HEK293 (cell line): ENCODE measurements around the gene AQP6.

ENCODE experiments used
- EGR2 ChIP-seq: fragments of 450-650 bp; formaldehyde crosslinking; IDR thresholded peaks from 2 replicates; pipeline ENCODE4 v1.5.1; 2016; ENCODE audit warnings: low read depth, missing biosample characterization, missing genetic modification characterization
- GFI1B ChIP-seq: fragments of 450-650 bp; formaldehyde crosslinking; IDR thresholded peaks from 2 replicates; pipeline ENCODE4 v1.5.1; 2016; ENCODE audit warnings: missing biosample characterization, missing genetic modification characterization
- GLIS1 ChIP-seq: fragments of 450-650 bp; formaldehyde crosslinking; IDR thresholded peaks from 2 replicates; pipeline ENCODE4 v1.5.1; 2016; ENCODE audit warnings: missing biosample characterization, missing genetic modification characterization
- HOXA7 ChIP-seq: sonication (generic); formaldehyde crosslinking; IDR thresholded peaks from 2 replicates; pipeline ENCODE4 v1.8.1; 2022; ENCODE audit warnings: missing genetic modification reagents, borderline replicate concordance
- OVOL3 ChIP-seq: fragments of 450-650 bp; formaldehyde crosslinking; IDR thresholded peaks from 2 replicates; pipeline ENCODE4 v1.5.1; 2016; ENCODE audit warnings: missing biosample characterization, missing genetic modification characterization
- PBX3 ChIP-seq: sonication (generic); formaldehyde crosslinking; IDR thresholded peaks from 2 replicates; pipeline ENCODE4 v1.8.1; 2022; ENCODE audit warnings: mild to moderate bottlenecking, moderate library complexity, missing genetic modification reagents
- SCRT2 ChIP-seq: fragments of 450-650 bp; formaldehyde crosslinking; IDR thresholded peaks from 2 replicates; pipeline ENCODE4 v1.5.1; 2016; ENCODE audit warnings: missing biosample characterization, missing genetic modification characterization
- SETDB1 ChIP-seq: IDR thresholded peaks from one replicate; pipeline ENCODE4 v1.6.1; 2017; ENCODE audit warnings: mild to moderate bottlenecking, low read length, moderate library complexity, mixed read lengths; ENCODE audit not compliant: insufficient read length
- SP2 ChIP-seq: fragments of 450-650 bp; formaldehyde crosslinking; IDR thresholded peaks from 2 replicates; pipeline ENCODE4 v1.5.1; 2016; ENCODE audit warnings: missing biosample characterization, missing genetic modification characterization
- TRIM28 ChIP-seq: IDR thresholded peaks from 2 replicates; pipeline ENCODE4 v1.6.1; 2011; ENCODE audit warnings: low read length, control low read depth, borderline replicate concordance
- ZBTB17 ChIP-seq: fragments of 450-650 bp; formaldehyde crosslinking; IDR thresholded peaks from 2 replicates; pipeline ENCODE4 v1.5.1; 2016; ENCODE audit warnings: missing biosample characterization, missing genetic modification characterization
- ZBTB20 ChIP-seq: fragments of 450-650 bp; formaldehyde crosslinking; IDR thresholded peaks from 2 replicates; pipeline ENCODE4 v1.5.1; 2016; ENCODE audit warnings: missing biosample characterization, missing genetic modification characterization
- ZFHX2 ChIP-seq: fragments of 450-650 bp; formaldehyde crosslinking; conservative IDR thresholded peaks from 2 replicates; pipeline ENCODE4 v1.5.1; 2016; ENCODE audit warnings: missing biosample characterization, missing genetic modification characterization
- ZNF112 ChIP-seq: fragments of 450-650 bp; formaldehyde crosslinking; IDR thresholded peaks from 2 replicates; pipeline ENCODE4 v1.5.0; 2017; ENCODE audit warnings: missing biosample characterization, missing genetic modification characterization
- ZNF114 ChIP-seq: fragments of 450-650 bp; formaldehyde crosslinking; IDR thresholded peaks from 2 replicates; pipeline ENCODE4 v1.5.0; 2017; ENCODE audit warnings: missing biosample characterization, missing genetic modification characterization
- ZNF214 ChIP-seq: fragments of 450-650 bp; formaldehyde crosslinking; IDR thresholded peaks from 2 replicates; pipeline ENCODE4 v1.5.1; 2017; ENCODE audit warnings: missing biosample characterization, mild to moderate bottlenecking, missing genetic modification characterization, borderline replicate concordance
- ZNF221 ChIP-seq: fragments of 450-650 bp; formaldehyde crosslinking; IDR thresholded peaks from 2 replicates; pipeline ENCODE4 v1.5.1; 2017; ENCODE audit warnings: missing biosample characterization, missing genetic modification characterization, borderline replicate concordance
- ZNF223 ChIP-seq: fragments of 450-650 bp; formaldehyde crosslinking; IDR thresholded peaks from 2 replicates; pipeline ENCODE4 v1.5.1; 2016; ENCODE audit warnings: missing biosample characterization, missing genetic modification characterization
- ZNF335 ChIP-seq: fragments of 450-650 bp; formaldehyde crosslinking; conservative IDR thresholded peaks from 2 replicates; pipeline ENCODE4 v1.5.1; 2016; ENCODE audit warnings: missing biosample characterization, missing genetic modification characterization
- ZNF341 ChIP-seq: fragments of 450-650 bp; formaldehyde crosslinking; IDR thresholded peaks from 2 replicates; pipeline ENCODE4; 2016; ENCODE audit warnings: low read depth, missing biosample characterization, missing genetic modification characterization
- ZNF398 ChIP-seq: fragments of 450-650 bp; formaldehyde crosslinking; IDR thresholded peaks from 2 replicates; pipeline ENCODE4 v1.5.1; 2017; ENCODE audit warnings: missing biosample characterization, missing genetic modification characterization
- ZNF416 ChIP-seq: fragments of 450-650 bp; formaldehyde crosslinking; IDR thresholded peaks from 2 replicates; pipeline ENCODE4 v1.5.1; 2016; ENCODE audit warnings: missing biosample characterization, missing genetic modification characterization
- ZNF423 ChIP-seq: fragments of 450-650 bp; formaldehyde crosslinking; IDR thresholded peaks from 2 replicates; pipeline ENCODE4 v1.5.1; 2016; ENCODE audit warnings: missing biosample characterization, missing genetic modification characterization
- ZNF510 ChIP-seq: fragments of 450-650 bp; formaldehyde crosslinking; IDR thresholded peaks from 2 replicates; pipeline ENCODE4 v1.5.1; 2018; ENCODE audit warnings: mild to moderate bottlenecking, missing genetic modification characterization, missing biosample characterization; ENCODE audit not compliant: insufficient replicate concordance
- ZNF521 ChIP-seq: fragments of 450-650 bp; formaldehyde crosslinking; IDR thresholded peaks from 2 replicates; pipeline ENCODE4 v1.5.1; 2017; ENCODE audit warnings: missing biosample characterization, mild to moderate bottlenecking, missing genetic modification characterization
- ZNF571 ChIP-seq: fragments of 450-650 bp; formaldehyde crosslinking; IDR thresholded peaks from 2 replicates; pipeline ENCODE4 v1.5.0; 2017; ENCODE audit warnings: missing biosample characterization, missing genetic modification characterization
- ZNF580 ChIP-seq: fragments of 450-650 bp; formaldehyde crosslinking; IDR thresholded peaks from 2 replicates; pipeline ENCODE4 v1.5.1; 2016; ENCODE audit warnings: missing biosample characterization, missing genetic modification characterization
- ZNF626 ChIP-seq: fragments of 450-650 bp; sonication (Bioruptor Pico); formaldehyde crosslinking; IDR thresholded peaks from 2 replicates; pipeline ENCODE4 v1.5.1; 2018; ENCODE audit warnings: missing biosample characterization, missing genetic modification characterization, inconsistent platforms
- ZNF645 ChIP-seq: fragments of 450-650 bp; formaldehyde crosslinking; IDR thresholded peaks from 2 replicates; pipeline ENCODE4; 2016; ENCODE audit warnings: missing biosample characterization, missing genetic modification characterization
- ZNF776 ChIP-seq: fragments of 450-650 bp; formaldehyde crosslinking; IDR thresholded peaks from 2 replicates; pipeline ENCODE4 v1.5.0; 2017; ENCODE audit warnings: missing biosample characterization, missing genetic modification characterization, borderline replicate concordance
- TF ChIP-seq, protein P1 (sequence below): fragments of 450-650 bp; formaldehyde crosslinking; IDR thresholded peaks from 2 replicates; pipeline ENCODE4 v1.5.1; 2016; ENCODE audit warnings: missing biosample characterization, missing genetic modification characterization

Gene AQP6

GRCh38 chr12:49959685-49960473 is 12.9 kb upstream of the AQP6 start (continued):
- TF ChIP-seq ZNF510 (tag by site-specific recombination): no peak
- TF ChIP-seq GFI1B (tag by site-specific recombination): no peak
- peak; percentile 59 for TF ChIP-seq ZNF398 (tag by site-specific recombination)
- no peak for TF ChIP-seq ZNF580 (tag by site-specific recombination)
- TF ChIP-seq GLIS1: peak; percentile 42
- no peak for TF ChIP-seq ZNF626
- TF ChIP-seq EGR2 (tag by site-specific recombination): peak; percentile 96
- no peak for TF ChIP-seq ZNF645 (tag by site-specific recombination)
- TF ChIP-seq ZNF335 (tag by site-specific recombination): peak; percentile 46; the same call in 1 of the 2 replicates
- TF ChIP-seq SP2 (tag by site-specific recombination): no peak
- TF ChIP-seq SCRT2 (tag by site-specific recombination): no peak
- no peak for TF ChIP-seq ZNF223
- TF ChIP-seq ZNF214 (tag by site-specific recombination): no peak
- TF ChIP-seq SETDB1: no peak
- TF ChIP-seq ZNF114 (tag by site-specific recombination): no peak
- no peak for TF ChIP-seq ZNF112 (tag by site-specific recombination)
- no peak for TF ChIP-seq ZBTB20 (tag by site-specific recombination)
- TF ChIP-seq ZNF221: no peak
- 0 out of 2 replicates have a peak, but pooled peaks have one; percentile 38 for TF ChIP-seq ZBTB17 (tag by site-specific recombination)
- peak; percentile 91 for TF ChIP-seq ZFHX2 (tag by site-specific recombination)
- no peak for TF ChIP-seq ZNF423 (tag by site-specific recombination)
- no peak for TF ChIP-seq ZNF416 (tag by site-specific recombination)
- TF ChIP-seq ZNF341: 0 out of 2 replicates have a peak, but pooled peaks have one; percentile 11
- no peak for TF ChIP-seq ZNF521 (tag by site-specific recombination)
- TF ChIP-seq OVOL3: no peak
- TF ChIP-seq TRIM28: no peak
- TF ChIP-seq ZNF571: no peak
- TF ChIP-seq HOXA7 (CRISPR knock-in tag): no peak
- no peak for TF ChIP-seq PBX3 (CRISPR knock-in tag)
- TF ChIP-seq ZNF776 (tag by site-specific recombination): no peak
- TF ChIP-seq, protein P1, sequence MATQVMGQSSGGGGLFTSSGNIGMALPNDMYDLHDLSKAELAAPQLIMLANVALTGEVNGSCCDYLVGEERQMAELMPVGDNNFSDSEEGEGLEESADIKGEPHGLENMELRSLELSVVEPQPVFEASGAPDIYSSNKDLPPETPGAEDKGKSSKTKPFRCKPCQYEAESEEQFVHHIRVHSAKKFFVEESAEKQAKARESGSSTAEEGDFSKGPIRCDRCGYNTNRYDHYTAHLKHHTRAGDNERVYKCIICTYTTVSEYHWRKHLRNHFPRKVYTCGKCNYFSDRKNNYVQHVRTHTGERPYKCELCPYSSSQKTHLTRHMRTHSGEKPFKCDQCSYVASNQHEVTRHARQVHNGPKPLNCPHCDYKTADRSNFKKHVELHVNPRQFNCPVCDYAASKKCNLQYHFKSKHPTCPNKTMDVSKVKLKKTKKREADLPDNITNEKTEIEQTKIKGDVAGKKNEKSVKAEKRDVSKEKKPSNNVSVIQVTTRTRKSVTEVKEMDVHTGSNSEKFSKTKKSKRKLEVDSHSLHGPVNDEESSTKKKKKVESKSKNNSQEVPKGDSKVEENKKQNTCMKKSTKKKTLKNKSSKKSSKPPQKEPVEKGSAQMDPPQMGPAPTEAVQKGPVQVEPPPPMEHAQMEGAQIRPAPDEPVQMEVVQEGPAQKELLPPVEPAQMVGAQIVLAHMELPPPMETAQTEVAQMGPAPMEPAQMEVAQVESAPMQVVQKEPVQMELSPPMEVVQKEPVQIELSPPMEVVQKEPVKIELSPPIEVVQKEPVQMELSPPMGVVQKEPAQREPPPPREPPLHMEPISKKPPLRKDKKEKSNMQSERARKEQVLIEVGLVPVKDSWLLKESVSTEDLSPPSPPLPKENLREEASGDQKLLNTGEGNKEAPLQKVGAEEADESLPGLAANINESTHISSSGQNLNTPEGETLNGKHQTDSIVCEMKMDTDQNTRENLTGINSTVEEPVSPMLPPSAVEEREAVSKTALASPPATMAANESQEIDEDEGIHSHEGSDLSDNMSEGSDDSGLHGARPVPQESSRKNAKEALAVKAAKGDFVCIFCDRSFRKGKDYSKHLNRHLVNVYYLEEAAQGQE: no peak
